Activated CD8-positive, alpha-beta memory T cell treated with anti-CD3 and anti-CD28 coated beads, Interleukin-2, amount 10 ng/mL, durations not matched to agents 7 days and 5 days (primary cell): ENCODE measurements around the gene ZNF654. TPM values are rescaled to one million over a fixed set of nuclear protein-coding genes. Genes with fewer than 3 reads are reported as not detected.
"Not testable (repeated sequence)": the region's sequence is repeated elsewhere in the genome, so short reads cannot be mapped to it uniquely, and the experiment has no call there.

ENCODE experiments used
- ATAC-seq: fragments of 150-1000 bp; cut with Tn5 transposase; one replicate; pipeline ENCODE4 v1.10.0; 2021; ENCODE audit warnings: moderate library complexity
- CTCF ChIA-PET: fragments of 350-600 bp; sonication (Branson Sonifier 250); formaldehyde crosslinking; loops from one replicate; lab custom pipeline; 2021; ENCODE audit warnings: antibody characterized with exemption; lab: Charles Lee
- DNase-seq: peaks from one replicate; pipeline ENCODE4 v3.0.0-alpha.2; 2020
- H3K27ac Mint-ChIP-seq: one replicate; pipeline ENCODE4 v1.8.0; 2021; ENCODE audit warnings: mild to moderate bottlenecking, mixed read lengths
- H3K27me3 Mint-ChIP-seq: one replicate; pipeline ENCODE4 v1.8.0; 2021; ENCODE audit warnings: mixed read lengths
- H3K36me3 Mint-ChIP-seq: one replicate; pipeline ENCODE4 v1.8.0; 2021; ENCODE audit warnings: mild to moderate bottlenecking, mixed read lengths
- H3K4me1 Mint-ChIP-seq: one replicate; pipeline ENCODE4 v1.8.0; 2021; ENCODE audit warnings: mixed read lengths
- H3K4me3 Mint-ChIP-seq: one replicate; pipeline ENCODE4 v1.8.0; 2021; ENCODE audit warnings: mild to moderate bottlenecking, moderate library complexity, mixed read lengths
- H3K9me3 Mint-ChIP-seq: one replicate; pipeline ENCODE4 v1.8.0; 2022; ENCODE audit warnings: low read depth, mixed read lengths
- total RNA-seq, 2 experiments: library from RNA; stranded (reverse); gene quantifications; one replicate each; pipeline ENCODE4 v1.2.3, GENCODE V29; 2021

ZNF654 gene
- total RNA-seq, 2 experiments from 2014 or later = 18.5 to 22.0 TPM

DNA sequence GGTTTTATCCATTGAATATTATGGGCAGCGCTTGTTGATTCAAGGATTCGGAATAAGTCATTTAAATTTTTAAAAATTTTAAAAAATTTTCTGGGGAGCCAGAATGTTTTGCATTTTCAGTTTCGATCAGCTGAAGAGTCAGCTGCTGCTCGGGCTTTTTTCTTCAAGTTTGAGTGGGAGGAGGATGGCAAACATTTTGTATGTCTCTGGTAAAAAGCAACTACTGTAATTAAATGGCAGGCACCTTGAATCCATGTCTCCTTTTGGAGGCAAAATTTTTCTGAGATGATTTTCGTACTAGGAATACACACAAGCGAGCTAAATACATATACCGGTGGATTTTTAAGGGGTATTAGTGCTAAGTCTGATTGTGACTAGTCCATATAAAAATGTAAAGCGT is 91.3 kb downstream of the ZNF654 start:
- Mint-ChIP-seq H3K27ac (peak overlapping the region; percentile 98), H3K4me1 (peaks cover 40% of the 10 kb centered on the region), H3K36me3 (peaks cover 23% of the 10 kb centered on the region), H3K9me3 (no peaks in the 10 kb centered on the region), H3K27me3 (no peaks in the 10 kb centered on the region), H3K4me3 (peak overlapping the region; percentile 97)
- DNase-seq (peak; percentile 53), ATAC-seq (no peak)
- CTCF ChIA-PET = interaction anchor here (1.4 to 3.7 kb wide), 3 partner anchors 92 to 121 kb away, joined by 4 to 18 read pairs (median 8); partner anchors contain the start of genes CGGBP1 and ZNF654

DNA sequence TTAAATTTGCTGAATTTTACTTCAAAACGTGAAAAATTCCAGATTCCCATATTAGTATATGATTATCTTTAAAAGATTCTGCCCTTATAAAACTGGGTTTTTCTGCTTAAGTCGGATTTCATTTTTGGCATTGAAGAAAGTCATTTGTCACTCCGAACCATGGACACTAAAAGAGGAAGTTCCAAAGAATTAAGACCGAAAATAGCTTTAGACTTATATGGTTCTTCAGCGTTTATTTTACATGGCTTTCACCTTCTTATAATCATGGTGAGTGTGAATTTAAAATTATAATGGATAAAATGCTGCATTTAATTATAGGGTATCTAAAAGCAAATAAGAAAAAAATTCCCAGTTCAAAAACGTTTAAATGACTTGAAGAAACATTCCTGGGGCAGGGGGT is 91.8 kb downstream of the ZNF654 start:
- peaks cover 43% of the 10 kb centered on the region for H3K4me1 Mint-ChIP-seq
- peak overlapping the region; percentile 98 for H3K27ac Mint-ChIP-seq
- H3K4me3 Mint-ChIP-seq = peak overlapping the region; percentile 97
- H3K9me3 Mint-ChIP-seq = no peaks in the 10 kb centered on the region
- no peak for DNase-seq
- no peak for ATAC-seq
- H3K27me3 Mint-ChIP-seq = no peaks in the 10 kb centered on the region
- CTCF ChIA-PET = interaction anchor here (1.4 to 3.7 kb wide), 3 partner anchors 29 to 119 kb away, joined by 3 to 18 read pairs (median 8); partner anchors contain the start of genes CGGBP1 and ZNF654
- H3K36me3 Mint-ChIP-seq = peaks cover 26% of the 10 kb centered on the region

DNA sequence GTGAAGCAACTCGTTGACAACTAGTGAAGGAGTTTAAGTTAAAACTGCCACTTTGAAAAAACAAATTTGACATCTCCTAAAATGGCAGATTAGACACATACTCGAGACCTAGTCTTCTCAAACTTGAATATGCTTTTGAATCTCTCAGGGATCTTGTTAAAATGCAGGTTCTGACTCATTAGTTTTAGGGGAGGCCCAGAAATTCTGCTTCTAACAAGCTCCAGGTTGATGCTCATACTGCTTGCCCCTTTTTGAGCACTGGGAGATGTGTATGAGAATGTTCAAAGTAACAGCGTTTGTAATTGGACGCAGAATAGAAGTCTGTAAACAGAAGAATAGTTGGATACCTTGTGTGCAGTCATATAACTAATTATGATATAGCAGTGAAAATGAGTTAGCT is 92.3 kb downstream of the ZNF654 start:
- ATAC-seq (no peak), DNase-seq (no peak)
- Mint-ChIP-seq H3K27me3 (no peaks in the 10 kb centered on the region), H3K27ac (peak overlapping the region; percentile 59), H3K9me3 (no peaks in the 10 kb centered on the region), H3K4me3 (peak overlapping the region; percentile 97), H3K4me1 (peaks cover 46% of the 10 kb centered on the region), H3K36me3 (peaks cover 32% of the 10 kb centered on the region)
- CTCF ChIA-PET = interaction anchor here (1.3 to 3.7 kb wide), 3 partner anchors 29 to 93 kb away, joined by 3 to 18 read pairs (median 3); partner anchors contain the start of genes CGGBP1 and ZNF654

DNA sequence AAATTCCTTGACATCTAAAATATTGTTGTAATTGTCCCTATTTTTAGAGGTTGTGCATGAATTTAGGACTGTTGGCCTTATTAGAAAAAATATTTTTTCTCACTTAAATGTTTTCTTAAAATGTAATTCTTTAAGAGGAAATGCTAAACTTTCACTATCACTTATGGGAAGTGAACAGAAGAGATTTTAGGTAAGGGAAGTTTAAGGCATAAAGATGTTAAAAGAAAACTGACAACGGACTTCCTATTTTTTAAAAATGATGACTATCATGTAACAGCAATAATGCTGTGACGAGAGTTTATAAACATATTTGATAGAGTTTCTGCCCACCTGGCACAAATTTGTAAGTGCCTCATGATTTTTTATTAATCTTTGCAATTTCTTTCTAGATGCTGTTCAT is 93.8 kb downstream of the ZNF654 start:
- CTCF ChIA-PET = interaction anchor here (1.1 kb wide), 1 partner anchor 27 kb away, joined by 3 read pairs; no protein-coding TSS in a partner anchor
- H3K27ac Mint-ChIP-seq = no peak overlapping the region
- H3K4me3 Mint-ChIP-seq = no peak overlapping the region
- peaks cover 36% of the 10 kb centered on the region for H3K36me3 Mint-ChIP-seq
- no peaks in the 10 kb centered on the region for H3K27me3 Mint-ChIP-seq
- ATAC-seq (no peak), DNase-seq (no peak)
- H3K4me1 Mint-ChIP-seq = peaks cover 42% of the 10 kb centered on the region
- no peaks in the 10 kb centered on the region for H3K9me3 Mint-ChIP-seq

DNA sequence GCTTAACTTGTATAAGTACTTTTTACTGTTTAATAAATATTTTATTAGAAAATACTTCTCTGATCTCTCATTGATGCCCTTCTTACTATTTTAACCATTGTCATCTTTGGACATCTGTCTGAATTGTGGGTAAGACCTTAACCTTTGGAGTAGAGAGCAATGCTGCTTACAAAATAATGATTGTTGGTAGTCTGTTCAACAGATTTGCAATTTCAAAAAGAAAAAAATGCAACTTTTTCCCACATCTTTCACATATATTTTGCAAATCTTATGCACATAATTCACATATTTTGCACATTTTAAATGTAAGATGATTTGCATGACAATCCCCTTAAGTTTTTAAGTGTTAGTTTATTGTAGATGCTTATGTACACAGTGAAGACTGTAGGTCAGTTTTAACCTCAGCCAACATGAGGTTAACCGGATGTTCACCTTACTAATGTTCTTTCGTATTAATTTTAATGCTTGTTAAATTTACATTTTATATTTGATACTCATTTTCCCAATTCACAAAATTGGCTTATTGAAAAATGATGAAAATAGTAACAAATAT is 107.4 kb downstream of the ZNF654 start:
- H3K4me1 Mint-ChIP-seq = peaks cover 2% of the 10 kb centered on the region
- CTCF ChIA-PET = no interaction called here
- DNase-seq (no peak), ATAC-seq (no peak)
- no peak overlapping the region for H3K27ac Mint-ChIP-seq
- H3K27me3 Mint-ChIP-seq = no peaks in the 10 kb centered on the region
- H3K9me3 Mint-ChIP-seq = no peaks in the 10 kb centered on the region
- H3K4me3 Mint-ChIP-seq = no peak overlapping the region
- peaks cover 28% of the 10 kb centered on the region for H3K36me3 Mint-ChIP-seq

DNA sequence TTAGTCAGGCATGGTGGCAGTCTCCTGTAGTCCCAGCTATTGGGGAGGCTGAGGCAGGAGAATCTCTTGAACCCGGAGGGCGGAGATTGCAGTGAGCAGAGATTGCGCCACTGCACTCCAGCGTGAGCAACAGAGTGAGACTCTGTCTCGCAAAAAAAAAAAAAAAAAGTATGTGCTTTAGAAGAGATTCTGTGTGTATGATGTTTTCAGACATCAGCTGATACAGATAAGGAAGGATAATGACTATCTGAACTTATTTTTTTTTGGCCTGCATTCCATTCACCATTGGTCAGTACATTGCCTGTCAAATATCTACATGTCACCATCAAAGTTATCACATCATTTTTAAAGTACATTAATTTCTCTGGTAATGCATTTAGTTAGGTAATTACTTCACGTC is 108.1 kb downstream of the ZNF654 start:
- DNase-seq = no peak
- no peak overlapping the region for H3K4me3 Mint-ChIP-seq
- H3K9me3 Mint-ChIP-seq = no peaks in the 10 kb centered on the region
- CTCF ChIA-PET = interaction anchor here (0.7 kb wide), 1 partner anchor 1022 kb away, joined by 3 read pairs; no protein-coding TSS in a partner anchor
- peaks cover 24% of the 10 kb centered on the region for H3K36me3 Mint-ChIP-seq
- H3K27ac Mint-ChIP-seq = no peak overlapping the region
- no peaks in the 10 kb centered on the region for H3K27me3 Mint-ChIP-seq
- H3K4me1 Mint-ChIP-seq = peaks cover 2% of the 10 kb centered on the region
- ATAC-seq = no peak

DNA sequence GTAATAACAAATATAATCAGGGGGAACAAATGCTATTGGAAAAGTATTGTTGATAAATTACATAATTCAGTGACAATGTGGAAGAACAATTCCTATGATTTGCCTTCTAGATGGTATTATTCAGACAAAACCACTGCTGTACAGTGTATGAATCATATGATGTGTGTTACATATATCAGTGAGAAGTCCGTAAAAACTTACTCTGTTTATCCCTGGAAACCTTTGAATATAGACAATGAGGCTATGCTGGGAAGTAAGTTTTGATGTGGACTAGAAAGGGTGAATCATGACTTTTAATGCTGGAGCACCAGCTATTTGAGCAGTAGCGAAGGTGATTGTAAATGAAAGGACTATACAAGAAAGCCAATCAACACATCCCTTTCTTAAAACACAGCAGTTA is 108.6 kb downstream of the ZNF654 start:
- no peak for DNase-seq
- Mint-ChIP-seq H3K27me3 (no peaks in the 10 kb centered on the region), H3K9me3 (no peaks in the 10 kb centered on the region), H3K4me1 (peaks cover 2% of the 10 kb centered on the region), H3K4me3 (no peak overlapping the region), H3K36me3 (peaks cover 21% of the 10 kb centered on the region), H3K27ac (no peak overlapping the region)
- CTCF ChIA-PET = interaction anchor here (0.7 kb wide), 1 partner anchor 1022 kb away, joined by 3 read pairs; no protein-coding TSS in a partner anchor
- no peak for ATAC-seq

DNA sequence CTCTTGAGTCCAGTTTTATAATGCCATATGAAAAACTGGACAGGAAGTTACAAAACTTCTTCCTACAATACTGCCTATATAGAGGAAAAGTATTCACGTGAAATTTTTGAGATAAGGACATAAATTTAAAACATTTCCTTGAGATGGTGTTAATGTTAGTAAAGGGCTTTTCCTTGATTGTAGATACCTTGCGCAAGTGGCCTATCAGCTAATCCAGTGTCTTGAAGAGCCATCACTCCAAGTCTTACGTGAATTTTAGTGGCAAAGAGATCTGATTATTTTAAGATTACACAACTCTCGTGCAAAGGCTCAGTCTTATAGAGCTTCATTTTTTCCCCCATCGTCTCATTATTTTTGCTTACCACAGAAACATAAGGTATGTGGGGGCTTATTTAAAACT is 109.1 kb downstream of the ZNF654 start:
- CTCF ChIA-PET = no interaction called here
- Mint-ChIP-seq H3K27me3 (no peaks in the 10 kb centered on the region), H3K36me3 (peaks cover 18% of the 10 kb centered on the region), H3K27ac (no peak overlapping the region), H3K4me3 (no peak overlapping the region), H3K9me3 (no peaks in the 10 kb centered on the region), H3K4me1 (peaks cover 2% of the 10 kb centered on the region)
- ATAC-seq = no peak
- DNase-seq = no peak

DNA sequence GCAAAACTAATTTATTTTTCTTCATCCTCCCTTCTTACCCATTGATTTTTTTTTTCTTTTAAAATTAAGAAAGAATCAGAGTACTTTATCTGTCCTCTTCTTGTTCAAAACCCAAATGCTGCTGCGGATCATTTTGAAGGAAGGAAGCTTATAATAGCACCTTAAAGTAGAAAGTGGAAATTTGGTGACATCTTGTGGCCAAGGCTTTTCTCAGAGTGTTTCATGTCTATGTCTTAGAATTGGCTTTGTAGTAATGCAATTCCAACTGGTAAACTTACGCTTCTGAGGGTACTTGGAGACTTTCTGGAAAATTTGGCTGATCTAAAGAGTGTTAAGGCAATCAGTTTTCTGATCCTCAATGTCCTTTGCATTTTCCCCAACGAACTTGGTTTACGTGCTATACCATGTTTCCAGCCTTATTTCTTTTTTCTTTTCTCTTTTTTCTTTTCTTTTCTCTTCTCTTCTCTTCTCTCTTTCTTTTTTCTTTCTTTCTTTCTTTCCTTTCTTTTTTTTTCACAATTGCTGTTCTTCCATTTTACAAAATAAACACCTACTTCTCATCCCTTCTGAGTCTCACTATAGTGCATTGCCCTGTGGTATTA is 121.4 kb downstream of the ZNF654 start:
- H3K4me3 Mint-ChIP-seq = no peak overlapping the region
- DNase-seq (peak; percentile 46), ATAC-seq (peak; percentile 63)
- H3K36me3 Mint-ChIP-seq = no peaks in the 10 kb centered on the region
- CTCF ChIA-PET = interaction anchor here (0.6 to 1.0 kb wide), 5 partner anchors 27 to 175 kb away, joined by 3 to 5 read pairs (median 3); no protein-coding TSS in a partner anchor
- H3K4me1 Mint-ChIP-seq = peaks cover 4% of the 10 kb centered on the region
- H3K9me3 Mint-ChIP-seq = no peaks in the 10 kb centered on the region
- no peak overlapping the region for H3K27ac Mint-ChIP-seq
- peaks cover 12% of the 10 kb centered on the region for H3K27me3 Mint-ChIP-seq

DNA sequence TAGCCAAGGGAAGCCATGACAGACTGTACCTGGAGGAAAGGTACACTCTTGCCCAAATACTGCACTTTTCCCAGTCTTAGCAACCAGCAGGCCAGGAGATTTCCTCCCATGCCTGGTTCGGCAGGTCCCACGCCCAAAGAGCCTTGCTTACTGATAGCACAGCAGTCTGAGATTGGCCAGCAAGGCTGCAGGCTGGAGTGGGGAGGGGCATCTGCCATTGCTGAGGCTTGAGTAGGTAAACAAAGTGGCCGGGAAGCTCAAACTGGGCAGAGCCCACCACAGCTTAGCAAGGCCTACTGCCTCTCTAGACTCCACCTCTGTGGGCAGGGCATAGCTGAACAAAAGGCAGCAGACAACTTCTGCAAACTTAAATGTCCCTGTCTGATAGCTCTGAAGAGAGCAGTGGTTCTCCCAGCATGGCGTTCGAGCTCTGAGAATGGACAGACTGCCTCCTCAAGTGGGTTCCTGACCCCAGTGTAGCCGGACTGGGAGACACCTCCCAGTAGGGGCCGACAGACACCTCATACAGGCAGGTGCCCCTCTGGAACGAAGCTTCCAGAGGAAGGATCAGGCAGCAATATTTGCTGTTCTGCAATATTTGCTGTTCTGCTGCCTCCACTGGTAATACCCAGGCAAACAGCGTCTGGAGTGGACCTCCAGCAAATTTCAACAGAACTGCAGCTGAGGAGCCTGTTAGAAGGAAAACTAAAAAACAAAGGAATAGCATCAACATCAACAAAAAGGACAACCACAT is 123.3 kb downstream of the ZNF654 start:
- ATAC-seq, H3K4me3 Mint-ChIP-seq, DNase-seq, H3K27ac Mint-ChIP-seq, H3K4me1 Mint-ChIP-seq, H3K9me3 Mint-ChIP-seq, H3K36me3 Mint-ChIP-seq: not testable (repeated sequence)
- H3K27me3 Mint-ChIP-seq = peaks cover 14% of the 10 kb centered on the region
- CTCF ChIA-PET = interaction anchor here (1.0 kb wide), 1 partner anchor 34 kb away, joined by 3 read pairs; no protein-coding TSS in a partner anchor

DNA sequence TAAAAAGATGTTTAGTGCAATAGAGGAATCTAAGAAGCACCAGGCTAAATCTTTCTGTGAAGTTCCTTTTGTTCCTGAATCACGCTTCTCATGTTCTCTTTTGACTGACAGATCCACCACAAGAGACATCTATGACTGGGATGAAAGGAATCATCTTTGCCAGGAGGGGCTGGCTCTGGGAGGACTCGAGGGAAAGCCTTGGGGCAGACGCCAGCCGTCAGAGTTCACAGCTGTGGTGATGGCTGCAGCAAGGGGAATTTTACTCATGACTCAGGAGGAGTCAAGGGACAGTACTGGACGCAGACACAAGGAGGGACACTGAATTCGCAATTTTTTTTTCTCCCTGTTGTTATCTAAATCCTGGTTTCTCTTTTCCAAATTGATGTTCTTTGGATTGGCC is 129.4 kb downstream of the ZNF654 start:
- Mint-ChIP-seq H3K4me1 (peaks cover 7% of the 10 kb centered on the region), H3K27me3 (peaks cover 14% of the 10 kb centered on the region), H3K9me3 (peaks cover 1% of the 10 kb centered on the region), H3K36me3 (no peaks in the 10 kb centered on the region), H3K27ac (no peak overlapping the region), H3K4me3 (no peak overlapping the region)
- no peak for DNase-seq
- ATAC-seq = no peak
- CTCF ChIA-PET = interaction anchor here (1.1 kb wide), 1 partner anchor 40 kb away, joined by 3 read pairs; no protein-coding TSS in a partner anchor

DNA sequence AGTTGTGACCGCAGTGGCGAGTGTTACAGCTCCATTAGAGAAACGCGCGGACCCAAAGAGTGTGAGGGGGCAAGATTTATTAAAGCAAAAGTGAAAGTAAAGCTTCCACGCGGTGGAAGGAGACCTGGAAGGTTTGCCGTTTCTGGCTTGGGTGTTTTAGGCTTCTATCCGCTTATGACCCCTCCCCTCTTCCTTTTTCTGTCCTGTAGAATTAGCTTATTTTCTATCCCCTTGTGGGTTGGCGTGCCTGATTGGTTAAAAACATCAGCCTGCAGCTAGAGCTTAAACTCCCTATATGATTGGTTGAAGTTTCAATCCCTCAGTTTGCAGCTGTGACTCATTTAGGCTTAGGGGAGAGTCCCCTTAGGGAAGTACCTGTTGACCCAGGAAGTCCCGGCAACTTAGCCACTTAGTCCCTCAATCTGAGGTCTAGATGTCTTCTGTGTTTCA is 130.3 kb downstream of the ZNF654 start:
- ATAC-seq (no peak), DNase-seq (no peak)
- H3K4me1 Mint-ChIP-seq = peaks cover 7% of the 10 kb centered on the region
- H3K4me3 Mint-ChIP-seq = no peak overlapping the region
- peaks cover 13% of the 10 kb centered on the region for H3K27me3 Mint-ChIP-seq
- H3K9me3 Mint-ChIP-seq = peaks cover 1% of the 10 kb centered on the region
- no peak overlapping the region for H3K27ac Mint-ChIP-seq
- CTCF ChIA-PET = no interaction called here
- no peaks in the 10 kb centered on the region for H3K36me3 Mint-ChIP-seq

DNA sequence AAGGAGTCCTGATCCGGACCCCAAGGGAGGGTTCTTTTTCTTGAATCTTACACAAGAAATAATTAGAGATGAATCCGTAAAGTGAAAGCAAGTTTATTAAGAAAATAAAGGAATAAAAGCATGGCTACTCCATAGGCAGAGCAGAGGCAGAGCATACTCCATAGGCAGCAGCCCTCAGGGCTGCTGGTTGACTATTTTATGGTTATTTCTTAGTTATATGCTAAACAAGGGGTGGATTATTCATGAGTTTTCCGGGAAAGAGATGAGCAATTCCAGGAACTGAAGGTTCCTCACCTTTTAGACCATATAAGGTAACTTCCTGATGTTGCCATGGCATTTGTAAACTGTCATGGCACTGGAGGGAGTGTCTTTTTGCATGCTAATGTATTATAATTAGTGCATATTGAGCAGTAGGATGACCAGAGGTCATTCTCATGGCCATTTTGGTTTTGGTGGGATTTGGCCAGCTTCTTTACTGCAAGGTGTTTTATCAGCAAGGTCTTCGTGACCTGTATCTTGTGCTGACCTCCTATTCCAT is 132.9 kb downstream of the ZNF654 start:
- Mint-ChIP-seq H3K9me3 (peaks cover 1% of the 10 kb centered on the region), H3K4me1 (peaks cover 7% of the 10 kb centered on the region), H3K36me3 (no peaks in the 10 kb centered on the region), H3K27me3 (no peaks in the 10 kb centered on the region), H3K27ac (no peak overlapping the region), H3K4me3 (no peak overlapping the region)
- no peak for ATAC-seq
- CTCF ChIA-PET = no interaction called here
- DNase-seq = no peak
